ENCODE measurements around the gene TCERG1L.
"Not testable (repeated sequence)": the region's sequence is repeated elsewhere in the genome, so short reads cannot be mapped to it uniquely, and the experiment has no call there.

Gene TCERG1L

GRCh38 chr10:131107970-131108369 is 203.6 kb downstream of the TCERG1L start:
- DNase-seq (ENCODE audit: low read depth in 2 of 2): no peak

GRCh38 chr10:131102676-131103075 is 208.8 kb downstream of the TCERG1L start:
- DNase-seq (ENCODE audit: low read depth in 2 of 2): no peak

- no peak for DNase-seq (ENCODE audit: low read depth in 2 of 2)
Measured at GRCh38 chr10:131102147-131102546, 209.4 kb downstream of the TCERG1L start.

- not testable (repeated sequence) for DNase-seq (ENCODE audit: low read depth in 2 of 2)
Measured at GRCh38 chr10:131100418-131101410, 210.8 kb downstream of the TCERG1L start.

- no peak for DNase-seq (ENCODE audit: low read depth in 2 of 2)
Measured at GRCh38 chr10:131099028-131099726, 212.3 kb downstream of the TCERG1L start.

GRCh38 chr10:131098416-131098952 is 213.0 kb downstream of the TCERG1L start:
- no peak for DNase-seq (ENCODE audit: low read depth in 2 of 2)

GRCh38 chr10:131096031-131096430 is 215.5 kb downstream of the TCERG1L start:
- no peak for DNase-seq (ENCODE audit: low read depth in 2 of 2)

- no peak for DNase-seq (ENCODE audit: low read depth in 2 of 2)
Measured at GRCh38 chr10:131095313-131095580, 216.3 kb downstream of the TCERG1L start.

- DNase-seq (ENCODE audit: low read depth in 2 of 2): no peak
Measured at GRCh38 chr10:131094527-131095312, 216.8 kb downstream of the TCERG1L start.

GRCh38 chr10:131093795-131094366 is 217.6 kb downstream of the TCERG1L start:
- no peak for DNase-seq (ENCODE audit: low read depth in 2 of 2)

GRCh38 chr10:131093346-131093745 is 218.2 kb downstream of the TCERG1L start:
- no peak for DNase-seq (ENCODE audit: low read depth in 2 of 2)

- no peak for DNase-seq (ENCODE audit: low read depth in 2 of 2)
Measured at GRCh38 chr10:131092876-131093275, 218.6 kb downstream of the TCERG1L start.

- no peak for DNase-seq (ENCODE audit: low read depth in 2 of 2)
Measured at GRCh38 chr10:131092386-131092785, 219.1 kb downstream of the TCERG1L start.

- DNase-seq (ENCODE audit: low read depth in 2 of 2): no peak
Measured at GRCh38 chr10:131091682-131092081, 219.8 kb downstream of the TCERG1L start.

- DNase-seq (ENCODE audit: low read depth in 2 of 2): no peak
Measured at GRCh38 chr10:131090761-131091661, 220.5 kb downstream of the TCERG1L start.

- DNase-seq (ENCODE audit: low read depth in 2 of 2): no peak
Measured at GRCh38 chr10:131089861-131090260, 221.7 kb downstream of the TCERG1L start.

- no peak for DNase-seq (ENCODE audit: low read depth in 2 of 2)
Measured at GRCh38 chr10:131089150-131089549, 222.4 kb downstream of the TCERG1L start.

- no peak for DNase-seq (ENCODE audit: low read depth in 2 of 2)
Measured at GRCh38 chr10:131088619-131089018, 222.9 kb downstream of the TCERG1L start.

- no peak for DNase-seq (ENCODE audit: low read depth in 2 of 2)
Measured at GRCh38 chr10:131087464-131088215, 223.9 kb downstream of the TCERG1L start.

- no peak for DNase-seq (ENCODE audit: low read depth in 2 of 2)
Measured at GRCh38 chr10:131086511-131086910, 225.0 kb downstream of the TCERG1L start.
